GM21526 (cell line): ENCODE results near the gene DOCK8.
A peak's percentile ranks its signal among the peaks of the same experiment; 100 is the strongest.
"Not testable (repeated sequence)": the region's sequence is repeated elsewhere in the genome, so short reads cannot be mapped to it uniquely, and the experiment has no call there.

Experiments used
- ATAC-seq: cut with Tn5 transposase; IDR thresholded peaks from one replicate; pipeline ENCODE4 v1.9.1; 2021; ENCODE audit warnings: moderate library complexity; ENCODE audit not compliant: unreplicated experiment, low FRiP score

DOCK8 gene

GRCh38 chr9:214648-215493 lies at the start of gene DOCK8:
TSS of gene DOCK8 (plus strand) at chr9:214865. CDS start at chr9:214977, 112 bp downstream.
- ATAC-seq, result peak; percentile 87

- ATAC-seq, result not testable (repeated sequence)
Observed at GRCh38 chr9:169757-170156, 44.9 kb upstream of the DOCK8 start.

GRCh38 chr9:178140-178825 lies 36.4 kb upstream of the DOCK8 start:
- not testable (repeated sequence) for ATAC-seq

- ATAC-seq, result not testable (repeated sequence)
Observed at GRCh38 chr9:178970-179383, 35.7 kb upstream of the DOCK8 start, which contains the start of gene ZNG1A. TSS of gene ZNG1A (minus strand) at chr9:179056. CDS start at chr9:178969, 87 bp downstream.

- not testable (repeated sequence) for ATAC-seq
Observed at GRCh38 chr9:199601-200000, 15.1 kb upstream of the DOCK8 start.

- no peak for ATAC-seq
Observed at GRCh38 chr9:206481-206880, 8.2 kb upstream of the DOCK8 start.

- no peak for ATAC-seq
Observed at GRCh38 chr9:209143-209758, 5.4 kb upstream of the DOCK8 start.

- ATAC-seq, result no peak
Observed at GRCh38 chr9:211036-211435, 3.6 kb upstream of the DOCK8 start.

- no peak for ATAC-seq
Observed at GRCh38 chr9:211557-211956, 3.1 kb upstream of the DOCK8 start.

GRCh38 chr9:212297-212696 lies 2.4 kb upstream of the DOCK8 start:
- no peak for ATAC-seq

- not testable (repeated sequence) for ATAC-seq
Observed at GRCh38 chr9:213901-214300, 764 bp upstream of the DOCK8 start.

GRCh38 chr9:214351-214647 lies 366 bp upstream of the DOCK8 start:
- ATAC-seq, result no peak

- ATAC-seq, result no peak
Observed at GRCh38 chr9:215631-216155, 1.0 kb downstream of the DOCK8 start.

- no peak for ATAC-seq
Observed at GRCh38 chr9:216866-217265, 2.2 kb downstream of the DOCK8 start.

GRCh38 chr9:217950-218349 lies 3.3 kb downstream of the DOCK8 start:
- ATAC-seq, result no peak

- ATAC-seq, result not testable (repeated sequence)
Observed at GRCh38 chr9:219036-219435, 4.4 kb downstream of the DOCK8 start.

- ATAC-seq, result no peak
Observed at GRCh38 chr9:219670-220365, 5.2 kb downstream of the DOCK8 start.

GRCh38 chr9:221989-222776 lies 7.5 kb downstream of the DOCK8 start:
- no peak for ATAC-seq

- no peak for ATAC-seq
Observed at GRCh38 chr9:223152-223551, 8.5 kb downstream of the DOCK8 start.

GRCh38 chr9:224026-224425 lies 9.4 kb downstream of the DOCK8 start:
- no peak for ATAC-seq
